Transverse colon (tissue), 3 donors: ENCODE data around the gene TWNK.

Source experiments
- CTCF ChIP-seq, 5 experiments: fragments of 200-600 bp in 3 of 5; fragments of 450-650 bp in 2 of 5; sonication (generic) in 3 of 5; IDR thresholded peaks; 1 replicate in 2 of 5; 2 replicates in 3 of 5; pipeline ENCODE4 v1.5.1; 2016 to 2017; ENCODE audit warnings: antibody characterized with exemption in 5 of 5, inconsistent platforms in 3 of 5, mild to moderate bottlenecking in 2 of 5, moderate library complexity in 1 of 5
- POLR2A ChIP-seq: fragments of 450-650 bp; IDR thresholded peaks from one replicate; pipeline ENCODE4 v1.6.1; 2016; ENCODE audit warnings: antibody characterized with exemption, mild to moderate bottlenecking, moderate library complexity

- TF ChIP-seq CTCF (IDR thresholded peaks at IDR 0.05) (no peak), POLR2A (no peak)
These were observed 48.0 kb downstream of the TWNK start for GRCh38 chr10:101035314-101035713.
